Lung (tissue), 12 donors: ENCODE measurements around the gene SPOUT1. TPM values are rescaled to one million over a fixed set of nuclear protein-coding genes. Genes with fewer than 3 reads are reported as not detected.
"Not testable (repeated sequence)": the region's sequence is repeated elsewhere in the genome, so short reads cannot be mapped to it uniquely, and the experiment has no call there.

ENCODE experiments used
- ATAC-seq: fragments of 200-7000 bp; cut with Tn5 transposase; one replicate; pipeline ENCODE4 v1.9.1; 2020; ENCODE audit warnings: moderate number of reproducible peaks; ENCODE audit not compliant: insufficient read depth, low FRiP score
- DNase-seq, 3 donors: peaks; one replicate each; pipeline ENCODE4 v3.0.0-alpha.2; 2013 to 2017
- H3K27ac ChIP-seq, 2 donors: one replicate each; pipeline ENCODE4 v1.5.1; 2013; ENCODE audit warnings: mild to moderate bottlenecking in 2 of 2, moderate library complexity in 2 of 2, control low read depth in 1 of 2, inconsistent platforms in 1 of 2, low read depth in 1 of 2, low read length in 1 of 2
- H3K27me3 ChIP-seq, 3 donors: one replicate each; pipeline ENCODE4 v1.5.1; 2013; ENCODE audit warnings: low read length in 2 of 3; ENCODE audit not compliant: control insufficient read depth in 3 of 3, insufficient read depth in 3 of 3
- H3K36me3 ChIP-seq, 4 donors: one replicate each; pipeline ENCODE4 v1.5.1; 2013; ENCODE audit warnings: low read length in 4 of 4, mild to moderate bottlenecking in 1 of 4, moderate library complexity in 1 of 4; ENCODE audit not compliant: control insufficient read depth in 4 of 4, insufficient read depth in 4 of 4
- H3K4me1 ChIP-seq, 5 donors: one replicate each; pipeline ENCODE4 v1.5.1; 2013; ENCODE audit warnings: low read length in 5 of 5, mild to moderate bottlenecking in 2 of 5, moderate library complexity in 1 of 5; ENCODE audit not compliant: control insufficient read depth in 5 of 5, insufficient read depth in 5 of 5
- H3K4me3 ChIP-seq: one replicate; pipeline ENCODE4 v1.5.1; 2013; ENCODE audit warnings: mild to moderate bottlenecking, control low read depth, moderate library complexity
- H3K9ac ChIP-seq, 2 donors: one replicate each; pipeline ENCODE4 v1.5.1; 2013; ENCODE audit warnings: low read length in 2 of 2, control low read depth in 1 of 2; ENCODE audit not compliant: insufficient read depth in 1 of 2
- H3K9me3 ChIP-seq, 4 donors: one replicate each; pipeline ENCODE4 v1.5.1; 2013; ENCODE audit warnings: low read length in 3 of 4, mild to moderate bottlenecking in 1 of 4, moderate library complexity in 1 of 4; ENCODE audit not compliant: control insufficient read depth in 4 of 4, insufficient read depth in 3 of 4
- WGBS, 2 donors: extraction: QIAGEN DNeasy Blood & Tissue Kit; methylation state at CpG; one replicate each; pipeline ENCODE4 v1.1.7; 2013; 5-methylcytosine and 5-hydroxymethylcytosine counted together
- polyA plus RNA-seq, 2 donors: library from polyadenylated mRNA; stranded (reverse); fragments of 200-250 nt; gene quantifications; one replicate each; pipeline ENCODE4 v1.2.1, GENCODE V29; 2013
- total RNA-seq, 2 donors: library from RNA; depleted of rRNA in 1 of 2; stranded (reverse); fragments of >200 nt in 1 of 2; gene quantifications; one replicate each; pipeline ENCODE4 v1.2.1, GENCODE V29; 2014 to 2021
- TF ChIP-seq, protein P1 (sequence below): IDR thresholded peaks from 2 replicates; pipeline ENCODE4 v1.5.1; 2012; ENCODE audit warnings: mild to moderate bottlenecking; ENCODE audit errors: control extremely low read depth, extremely low read depth
- donor health status: control.
- donor health status: control.
- donor health status: Bipolar disorder and iron deficiency.
- donor health status: healthy.
- donor health status: DM: yes; HTN: yes; CAD: no.

Gene SPOUT1
- total and polyA plus RNA-seq, 4 donors, result 23.7 to 50.0 (median 29.1) TPM

DNA sequence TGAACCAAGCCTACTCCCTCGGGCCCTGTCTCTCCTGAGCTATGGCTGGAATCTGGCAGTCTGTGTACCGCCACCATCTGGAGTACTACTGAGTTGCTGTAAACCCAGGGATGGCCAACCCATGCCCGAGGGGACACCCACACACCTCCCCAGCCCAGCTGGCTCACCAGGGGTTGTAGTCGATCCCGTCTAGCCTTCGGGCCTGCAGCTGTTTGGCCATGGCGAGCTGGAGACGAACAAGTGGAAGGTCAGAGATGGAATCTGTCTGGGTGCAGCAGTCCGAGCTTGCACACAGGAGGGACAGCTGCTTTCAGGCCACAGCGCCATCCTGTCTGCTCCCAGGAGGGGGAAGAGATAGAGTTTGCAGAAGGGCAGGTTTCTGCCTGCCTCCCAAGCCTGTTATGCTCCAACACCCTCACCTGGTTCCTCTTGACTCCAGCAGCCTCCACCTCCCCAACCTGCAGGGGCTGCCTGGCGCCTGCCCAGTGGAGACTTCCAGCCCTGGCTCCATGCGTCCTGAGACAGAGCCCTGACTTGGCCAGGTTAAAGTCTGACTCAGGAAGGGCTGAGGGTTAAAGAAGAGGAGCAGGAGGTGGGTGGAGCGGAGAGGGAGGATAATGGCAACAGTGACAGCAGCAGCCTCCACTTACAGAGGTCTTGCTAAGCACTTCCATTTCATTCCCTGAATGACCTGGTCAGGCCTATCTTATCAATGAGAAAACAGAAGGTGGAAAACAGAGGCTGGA is 15.8 kb upstream of the SPOUT1 start:
- Histone ChIP-seq H3K27ac (no peak overlapping the region), H3K4me3 (no peak overlapping the region), H3K36me3 (no peaks in the 10 kb centered on the region), H3K4me1 (no peaks in the 10 kb centered on the region), H3K9me3 (peaks cover 0 to 2% (median 0%) of the 10 kb centered on the region in 4 donors), H3K9ac (no peak overlapping the region), H3K27me3 (no peaks in the 10 kb centered on the region)
- 82 to 89% methylated on average over 13 of the region's 13 CpGs for WGBS, 2 donors
- TF ChIP-seq, protein P1, sequence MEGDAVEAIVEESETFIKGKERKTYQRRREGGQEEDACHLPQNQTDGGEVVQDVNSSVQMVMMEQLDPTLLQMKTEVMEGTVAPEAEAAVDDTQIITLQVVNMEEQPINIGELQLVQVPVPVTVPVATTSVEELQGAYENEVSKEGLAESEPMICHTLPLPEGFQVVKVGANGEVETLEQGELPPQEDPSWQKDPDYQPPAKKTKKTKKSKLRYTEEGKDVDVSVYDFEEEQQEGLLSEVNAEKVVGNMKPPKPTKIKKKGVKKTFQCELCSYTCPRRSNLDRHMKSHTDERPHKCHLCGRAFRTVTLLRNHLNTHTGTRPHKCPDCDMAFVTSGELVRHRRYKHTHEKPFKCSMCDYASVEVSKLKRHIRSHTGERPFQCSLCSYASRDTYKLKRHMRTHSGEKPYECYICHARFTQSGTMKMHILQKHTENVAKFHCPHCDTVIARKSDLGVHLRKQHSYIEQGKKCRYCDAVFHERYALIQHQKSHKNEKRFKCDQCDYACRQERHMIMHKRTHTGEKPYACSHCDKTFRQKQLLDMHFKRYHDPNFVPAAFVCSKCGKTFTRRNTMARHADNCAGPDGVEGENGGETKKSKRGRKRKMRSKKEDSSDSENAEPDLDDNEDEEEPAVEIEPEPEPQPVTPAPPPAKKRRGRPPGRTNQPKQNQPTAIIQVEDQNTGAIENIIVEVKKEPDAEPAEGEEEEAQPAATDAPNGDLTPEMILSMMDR, result no peak
- no peak for DNase-seq
- ATAC-seq, result no peak

DNA sequence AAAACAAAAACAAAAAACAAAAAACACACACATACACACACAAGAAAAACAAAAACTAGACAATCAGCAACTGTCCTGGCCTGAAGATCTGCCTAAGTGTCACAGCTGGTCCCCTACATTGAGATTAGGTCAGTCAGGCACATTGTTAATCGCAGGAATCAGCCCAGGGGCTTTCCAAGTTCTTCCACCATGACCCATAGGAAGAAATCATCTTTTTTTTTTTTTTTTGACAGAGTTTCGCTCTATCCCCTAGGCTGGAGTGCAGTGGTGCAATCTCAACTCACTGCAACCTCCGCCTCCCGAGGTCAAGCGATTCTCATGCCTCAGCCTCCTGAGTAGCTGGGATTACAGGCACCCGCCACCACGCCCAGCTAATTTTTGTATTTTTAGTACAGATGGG is 13.6 kb upstream of the SPOUT1 start:
- not testable (repeated sequence) for H3K9ac ChIP-seq, DNase-seq, H3K27ac ChIP-seq, H3K9me3 ChIP-seq, H3K4me3 ChIP-seq, ATAC-seq, H3K4me1 ChIP-seq, H3K36me3 ChIP-seq, H3K27me3 ChIP-seq
- 98% methylated on average over 7 of the region's 7 CpGs for WGBS, 2 donors

DNA sequence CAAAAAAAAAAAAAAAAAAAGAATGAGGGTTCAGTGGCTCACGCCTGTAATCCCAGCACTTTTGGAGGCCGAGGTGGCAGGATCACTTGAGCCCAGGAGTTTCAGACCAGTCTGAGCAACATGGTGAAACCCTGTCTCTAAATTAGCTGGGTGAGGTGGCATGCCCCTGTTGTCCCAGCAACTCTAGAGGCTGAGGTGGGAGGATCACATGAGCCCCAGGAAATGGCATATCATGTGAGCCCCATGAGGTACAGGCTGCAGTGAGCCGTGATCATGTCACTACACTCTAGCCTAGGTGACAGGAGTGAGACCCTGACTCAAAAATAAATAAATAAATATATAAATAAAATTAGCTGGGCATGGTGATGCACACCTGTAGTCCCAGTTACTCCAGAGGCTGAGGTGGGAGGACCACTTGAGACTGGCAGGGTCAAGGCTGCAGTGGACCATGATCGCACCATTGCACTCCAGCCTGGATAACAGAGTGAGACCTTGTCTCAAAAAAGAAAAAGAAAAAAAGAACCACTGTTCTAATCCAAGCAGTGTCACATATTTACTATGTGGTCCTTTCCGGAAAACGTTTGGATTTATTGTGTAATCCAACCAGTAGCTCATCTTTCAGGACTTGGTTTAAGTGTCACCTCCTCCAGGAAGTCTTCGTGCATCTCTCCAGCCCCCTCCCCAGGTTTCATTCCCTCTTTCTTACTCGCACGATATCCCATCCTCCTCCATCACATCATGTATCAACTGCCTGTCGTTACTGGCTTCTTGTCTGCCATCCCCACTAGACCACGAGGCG is 12.3 kb upstream of the SPOUT1 start:
- no peak overlapping the region for H3K27ac ChIP-seq
- no peaks in the 10 kb centered on the region for H3K27me3 ChIP-seq
- no peaks in the 10 kb centered on the region for H3K4me1 ChIP-seq
- DNase-seq (no peak), ATAC-seq (no peak)
- no peak overlapping the region for H3K9ac ChIP-seq
- TF ChIP-seq, protein P1, result no peak
- H3K36me3 ChIP-seq, result no peaks in the 10 kb centered on the region
- WGBS, 2 donors, result 88 to 91% methylated on average over 12 of the region's 12 CpGs
- no peaks in the 10 kb centered on the region for H3K9me3 ChIP-seq
- no peak overlapping the region for H3K4me3 ChIP-seq

DNA sequence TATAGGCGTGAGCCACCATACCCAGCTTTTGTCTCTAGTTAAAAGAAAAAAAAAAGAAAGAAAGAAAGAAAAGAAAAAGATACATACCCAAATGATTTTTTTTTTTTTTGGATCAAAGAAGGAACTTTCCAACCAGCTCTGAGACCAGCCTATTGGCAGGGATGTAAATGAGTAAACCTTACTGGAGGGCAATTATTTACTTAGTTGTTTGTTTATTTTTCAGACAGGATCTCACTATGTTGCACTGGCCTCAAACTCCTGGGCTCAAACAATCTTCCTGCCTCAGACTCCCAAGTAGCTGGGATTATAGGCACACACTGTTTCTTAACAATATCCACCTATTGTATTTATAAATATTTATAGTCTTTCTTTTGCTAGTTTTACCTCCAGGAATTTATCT is 10.9 kb upstream of the SPOUT1 start:
- Histone ChIP-seq H3K27ac (no peak overlapping the region), H3K27me3 (no peaks in the 10 kb centered on the region), H3K9me3 (no peaks in the 10 kb centered on the region), H3K9ac (no peak overlapping the region), H3K36me3 (peaks cover 0 to 4% (median 0%) of the 10 kb centered on the region in 4 donors), H3K4me1 (no peaks in the 10 kb centered on the region), H3K4me3 (no peak overlapping the region)
- 100% methylated on average over 1 of the region's 1 CpG for WGBS, 2 donors
- DNase-seq, result no peak
- ATAC-seq, result no peak
- TF ChIP-seq, protein P1, result no peak
